Nephron progenitor cell (in vitro differentiated cells): ENCODE data around the gene DKKL1.
A peak's percentile ranks its signal among the peaks of the same experiment; 100 is the strongest.

Experiments used
- DNase-seq: peaks from one replicate; pipeline ENCODE4 v3.0.0; 2021
- H3K27ac Mint-ChIP-seq: 2 replicates; pipeline ENCODE4 v1.8.0; 2021; ENCODE audit warnings: mild to moderate bottlenecking, moderate library complexity, mixed read lengths
- H3K27me3 Mint-ChIP-seq: 2 replicates; pipeline ENCODE4 v1.8.0; 2021; ENCODE audit warnings: mild to moderate bottlenecking, low read depth, mixed read lengths; ENCODE audit not compliant: poor library complexity
- H3K36me3 Mint-ChIP-seq: 2 replicates; pipeline ENCODE4 v1.8.0; 2021; ENCODE audit warnings: low read depth, mixed read lengths
- H3K4me1 Mint-ChIP-seq: 2 replicates; pipeline ENCODE4 v1.8.0; 2021; ENCODE audit warnings: mixed read lengths
- H3K4me3 Mint-ChIP-seq: 2 replicates; pipeline ENCODE4 v1.8.0; 2021; ENCODE audit warnings: mild to moderate bottlenecking, moderate library complexity, mixed read lengths
- H3K9me3 Mint-ChIP-seq: 2 replicates; pipeline ENCODE4 v1.8.0; 2021; ENCODE audit warnings: mild to moderate bottlenecking, moderate library complexity, mixed read lengths
- TF ChIP-seq, protein P1 (sequence below): fragments of 200-600 bp; sonication (generic); IDR thresholded peaks from 2 replicates; pipeline ENCODE4 v1.5.0; 2021; ENCODE audit warnings: antibody characterized with exemption

Gene DKKL1

GRCh38 chr19:49390929-49391359, 27.3 kb downstream of the DKKL1 start:
- peaks cover 8% of the 10 kb centered on the region for H3K9me3 Mint-ChIP-seq
- H3K27ac Mint-ChIP-seq, result no peak overlapping the region
- TF ChIP-seq, protein P1, sequence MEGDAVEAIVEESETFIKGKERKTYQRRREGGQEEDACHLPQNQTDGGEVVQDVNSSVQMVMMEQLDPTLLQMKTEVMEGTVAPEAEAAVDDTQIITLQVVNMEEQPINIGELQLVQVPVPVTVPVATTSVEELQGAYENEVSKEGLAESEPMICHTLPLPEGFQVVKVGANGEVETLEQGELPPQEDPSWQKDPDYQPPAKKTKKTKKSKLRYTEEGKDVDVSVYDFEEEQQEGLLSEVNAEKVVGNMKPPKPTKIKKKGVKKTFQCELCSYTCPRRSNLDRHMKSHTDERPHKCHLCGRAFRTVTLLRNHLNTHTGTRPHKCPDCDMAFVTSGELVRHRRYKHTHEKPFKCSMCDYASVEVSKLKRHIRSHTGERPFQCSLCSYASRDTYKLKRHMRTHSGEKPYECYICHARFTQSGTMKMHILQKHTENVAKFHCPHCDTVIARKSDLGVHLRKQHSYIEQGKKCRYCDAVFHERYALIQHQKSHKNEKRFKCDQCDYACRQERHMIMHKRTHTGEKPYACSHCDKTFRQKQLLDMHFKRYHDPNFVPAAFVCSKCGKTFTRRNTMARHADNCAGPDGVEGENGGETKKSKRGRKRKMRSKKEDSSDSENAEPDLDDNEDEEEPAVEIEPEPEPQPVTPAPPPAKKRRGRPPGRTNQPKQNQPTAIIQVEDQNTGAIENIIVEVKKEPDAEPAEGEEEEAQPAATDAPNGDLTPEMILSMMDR, result no peak
- no peak overlapping the region for H3K4me3 Mint-ChIP-seq
- no peak for DNase-seq
- no peaks in the 10 kb centered on the region for H3K36me3 Mint-ChIP-seq
- peaks cover 30% of the 10 kb centered on the region for H3K4me1 Mint-ChIP-seq
- peaks cover 19% of the 10 kb centered on the region for H3K27me3 Mint-ChIP-seq

DNA sequence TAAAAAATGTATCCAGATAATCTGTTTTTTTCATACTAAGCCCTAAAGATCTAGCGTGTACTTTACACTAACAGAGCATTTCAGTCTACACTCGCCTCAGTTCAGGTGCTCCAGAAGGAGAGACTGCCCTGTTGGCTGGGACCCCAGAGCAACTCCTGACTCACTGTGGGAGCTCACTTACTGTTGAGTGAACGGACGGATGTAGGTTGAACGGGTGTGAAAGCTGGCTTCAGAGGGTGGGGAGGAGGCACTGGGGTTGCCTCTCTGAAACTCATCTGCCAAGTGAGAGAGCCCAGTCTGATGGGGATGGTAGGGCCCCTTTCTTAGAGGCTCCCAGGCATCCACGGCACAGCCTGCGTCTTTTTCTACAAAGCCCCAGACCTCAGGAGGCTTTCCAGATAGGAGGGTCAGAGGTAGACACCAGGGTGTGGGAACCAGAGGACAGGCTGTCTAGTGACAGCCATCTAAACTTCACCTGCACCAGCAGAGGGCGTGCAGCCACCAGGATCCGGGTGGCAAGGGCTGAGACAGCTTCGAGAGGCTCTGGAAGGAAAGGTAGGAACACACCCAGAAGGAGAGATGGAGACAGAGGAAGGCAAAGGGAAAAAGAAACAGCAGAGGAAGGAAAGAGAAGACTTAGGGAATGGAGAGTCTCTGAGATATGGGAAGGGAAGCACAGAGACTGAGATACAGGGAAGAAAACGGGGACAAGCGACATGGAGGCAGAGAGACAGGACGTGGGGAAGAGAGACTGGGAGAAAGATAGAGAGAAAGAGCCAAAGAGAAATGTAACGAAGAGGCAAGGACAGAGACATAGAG, 28.1 kb downstream of the DKKL1 start:
- no peak overlapping the region for H3K27ac Mint-ChIP-seq
- peaks cover 17% of the 10 kb centered on the region for H3K27me3 Mint-ChIP-seq
- peak; percentile 77 for DNase-seq
- peaks cover 30% of the 10 kb centered on the region for H3K4me1 Mint-ChIP-seq
- H3K9me3 Mint-ChIP-seq, result peaks cover 8% of the 10 kb centered on the region
- no peak overlapping the region for H3K4me3 Mint-ChIP-seq
- no peaks in the 10 kb centered on the region for H3K36me3 Mint-ChIP-seq
- TF ChIP-seq, protein P1, result peak; percentile 85

DNA sequence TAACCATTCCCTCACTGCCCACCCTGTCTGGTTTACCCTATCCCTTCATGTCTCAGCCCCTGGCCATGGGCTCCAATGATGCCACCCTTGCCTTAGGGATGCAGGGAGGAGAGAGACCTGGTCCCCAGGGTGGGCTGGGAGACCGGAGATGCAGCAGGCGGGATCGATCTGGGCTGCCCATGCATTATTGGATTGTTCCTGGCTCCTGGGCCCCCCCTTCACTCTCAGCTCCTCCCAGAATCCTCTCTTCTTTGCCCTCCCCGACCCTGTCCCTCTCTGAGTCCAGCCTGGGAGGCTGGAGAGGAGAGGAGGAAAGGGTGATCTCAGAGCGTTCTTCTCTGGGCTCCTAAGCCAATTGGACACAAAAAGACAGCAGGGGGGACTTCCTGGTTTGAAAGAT, 30.2 kb downstream of the DKKL1 start:
- Mint-ChIP-seq H3K27me3 (peaks cover 17% of the 10 kb centered on the region), H3K4me3 (no peak overlapping the region), H3K27ac (no peak overlapping the region), H3K9me3 (no peaks in the 10 kb centered on the region), H3K4me1 (peaks cover 44% of the 10 kb centered on the region), H3K36me3 (no peaks in the 10 kb centered on the region)
- no peak for DNase-seq
- TF ChIP-seq, protein P1, result no peak

GRCh38 chr19:49395581-49396407, 32.1 kb downstream of the DKKL1 start:
- peaks cover 47% of the 10 kb centered on the region for H3K4me1 Mint-ChIP-seq
- H3K36me3 Mint-ChIP-seq, result no peaks in the 10 kb centered on the region
- H3K9me3 Mint-ChIP-seq, result no peaks in the 10 kb centered on the region
- H3K27ac Mint-ChIP-seq, result peak overlapping the region; percentile 29
- H3K4me3 Mint-ChIP-seq, result no peak overlapping the region
- no peak for DNase-seq
- TF ChIP-seq, protein P1, result no peak
- H3K27me3 Mint-ChIP-seq, result peaks cover 12% of the 10 kb centered on the region

- Mint-ChIP-seq H3K27me3 (peaks cover 11% of the 10 kb centered on the region), H3K9me3 (no peaks in the 10 kb centered on the region), H3K36me3 (no peaks in the 10 kb centered on the region), H3K4me1 (peaks cover 50% of the 10 kb centered on the region), H3K4me3 (no peak overlapping the region), H3K27ac (no peak overlapping the region)
- DNase-seq, result no peak
- TF ChIP-seq, protein P1, result no peak
These were observed 33.2 kb downstream of the DKKL1 start for GRCh38 chr19:49396738-49397505.
